NCI-H2196 treated with DMSO at 0.1 percent for 48 hours (cell line): ENCODE results near the gene STH.
A peak's percentile ranks its signal among the peaks of the same experiment; 100 is the strongest.
"Not testable (repeated sequence)": the region's sequence is repeated elsewhere in the genome, so short reads cannot be mapped to it uniquely, and the experiment has no call there.

Experiments
- DNase-seq: peaks from one replicate; lab custom pipeline; 2025; ENCODE audit not compliant: unreplicated experiment; lab: John Stamatoyannopoulos, UW

Gene STH

GRCh38 chr17:46002973-46003316, 3.9 kb downstream of the STH start:
- DNase-seq, result no peak

DNA sequence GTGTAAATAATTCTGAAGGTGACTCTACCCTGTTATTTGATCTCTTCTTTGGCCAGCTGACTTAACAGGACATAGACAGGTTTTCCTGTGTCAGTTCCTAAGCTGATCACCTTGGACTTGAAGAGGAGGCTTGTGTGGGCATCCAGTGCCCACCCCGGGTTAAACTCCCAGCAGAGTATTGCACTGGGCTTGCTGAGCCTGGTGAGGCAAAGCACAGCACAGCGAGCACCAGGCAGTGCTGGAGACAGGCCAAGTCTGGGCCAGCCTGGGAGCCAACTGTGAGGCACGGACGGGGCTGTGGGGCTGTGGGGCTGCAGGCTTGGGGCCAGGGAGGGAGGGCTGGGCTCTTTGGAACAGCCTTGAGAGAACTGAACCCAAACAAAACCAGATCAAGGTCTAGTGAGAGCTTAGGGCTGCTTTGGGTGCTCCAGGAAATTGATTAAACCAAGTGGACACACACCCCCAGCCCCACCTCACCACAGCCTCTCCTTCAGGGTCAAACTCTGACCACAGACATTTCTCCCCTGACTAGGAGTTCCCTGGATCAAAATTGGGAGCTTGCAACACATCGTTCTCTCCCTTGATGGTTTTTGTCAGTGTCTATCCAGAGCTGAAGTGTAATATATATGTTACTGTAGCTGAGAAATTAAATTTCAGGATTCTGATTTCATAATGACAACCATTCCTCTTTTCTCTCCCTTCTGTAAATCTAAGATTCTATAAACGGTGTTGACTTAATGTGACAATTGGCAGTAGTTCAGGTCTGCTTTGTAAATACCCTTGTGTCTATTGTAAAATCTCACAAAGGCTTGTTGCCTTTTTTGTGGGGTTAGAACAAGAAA, 5.1 kb downstream of the STH start:
- peak; percentile 57 for DNase-seq

DNA sequence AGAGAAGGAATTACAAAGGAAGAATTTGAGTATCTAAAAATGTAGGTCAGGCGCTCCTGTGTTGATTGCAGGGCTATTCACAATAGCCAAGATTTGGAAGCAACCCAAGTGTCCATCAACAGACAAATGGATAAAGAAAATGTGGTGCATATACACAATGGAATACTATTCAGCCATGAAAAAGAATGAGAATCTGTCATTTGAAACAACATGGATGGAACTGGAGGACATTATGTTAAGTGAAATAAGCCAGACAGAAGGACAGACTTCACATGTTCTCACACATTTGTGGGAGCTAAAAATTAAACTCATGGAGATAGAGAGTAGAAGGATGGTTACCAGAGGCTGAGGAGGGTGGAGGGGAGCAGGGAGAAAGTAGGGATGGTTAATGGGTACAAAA, 7.0 kb downstream of the STH start:
- not testable (repeated sequence) for DNase-seq

- no peak for DNase-seq
Observed at GRCh38 chr17:46007461-46007965, 8.5 kb downstream of the STH start.

GRCh38 chr17:46008591-46008990, 9.5 kb downstream of the STH start:
- no peak for DNase-seq

- DNase-seq, result no peak
Observed at GRCh38 chr17:46009681-46010596, 10.9 kb downstream of the STH start.

DNA sequence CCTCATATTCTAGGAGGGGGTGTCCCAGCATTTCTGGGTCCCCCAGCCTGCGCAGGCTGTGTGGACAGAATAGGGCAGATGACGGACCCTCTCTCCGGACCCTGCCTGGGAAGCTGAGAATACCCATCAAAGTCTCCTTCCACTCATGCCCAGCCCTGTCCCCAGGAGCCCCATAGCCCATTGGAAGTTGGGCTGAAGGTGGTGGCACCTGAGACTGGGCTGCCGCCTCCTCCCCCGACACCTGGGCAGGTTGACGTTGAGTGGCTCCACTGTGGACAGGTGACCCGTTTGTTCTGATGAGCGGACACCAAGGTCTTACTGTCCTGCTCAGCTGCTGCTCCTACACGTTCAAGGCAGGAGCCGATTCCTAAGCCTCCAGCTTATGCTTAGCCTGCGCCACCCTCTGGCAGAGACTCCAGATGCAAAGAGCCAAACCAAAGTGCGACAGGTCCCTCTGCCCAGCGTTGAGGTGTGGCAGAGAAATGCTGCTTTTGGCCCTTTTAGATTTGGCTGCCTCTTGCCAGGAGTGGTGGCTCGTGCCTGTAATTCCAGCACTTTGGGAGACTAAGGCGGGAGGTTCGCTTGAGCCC, 11.6 kb downstream of the STH start:
- DNase-seq, result no peak

GRCh38 chr17:46011711-46012505, 12.9 kb downstream of the STH start:
- DNase-seq, result no peak

GRCh38 chr17:46012506-46013079, 13.5 kb downstream of the STH start:
- no peak for DNase-seq

GRCh38 chr17:46013127-46013501, 14.1 kb downstream of the STH start:
- DNase-seq, result no peak

DNA sequence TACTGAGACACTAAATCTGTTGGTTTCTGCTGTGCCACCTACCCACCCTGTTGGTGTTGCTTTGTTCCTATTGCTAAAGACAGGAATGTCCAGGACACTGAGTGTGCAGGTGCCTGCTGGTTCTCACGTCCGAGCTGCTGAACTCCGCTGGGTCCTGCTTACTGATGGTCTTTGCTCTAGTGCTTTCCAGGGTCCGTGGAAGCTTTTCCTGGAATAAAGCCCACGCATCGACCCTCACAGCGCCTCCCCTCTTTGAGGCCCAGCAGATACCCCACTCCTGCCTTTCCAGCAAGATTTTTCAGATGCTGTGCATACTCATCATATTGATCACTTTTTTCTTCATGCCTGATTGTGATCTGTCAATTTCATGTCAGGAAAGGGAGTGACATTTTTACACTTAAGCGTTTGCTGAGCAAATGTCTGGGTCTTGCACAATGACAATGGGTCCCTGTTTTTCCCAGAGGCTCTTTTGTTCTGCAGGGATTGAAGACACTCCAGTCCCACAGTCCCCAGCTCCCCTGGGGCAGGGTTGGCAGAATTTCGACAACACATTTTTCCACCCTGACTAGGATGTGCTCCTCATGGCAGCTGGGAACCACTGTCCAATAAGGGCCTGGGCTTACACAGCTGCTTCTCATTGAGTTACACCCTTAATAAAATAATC, 14.6 kb downstream of the STH start:
- DNase-seq, result no peak

DNA sequence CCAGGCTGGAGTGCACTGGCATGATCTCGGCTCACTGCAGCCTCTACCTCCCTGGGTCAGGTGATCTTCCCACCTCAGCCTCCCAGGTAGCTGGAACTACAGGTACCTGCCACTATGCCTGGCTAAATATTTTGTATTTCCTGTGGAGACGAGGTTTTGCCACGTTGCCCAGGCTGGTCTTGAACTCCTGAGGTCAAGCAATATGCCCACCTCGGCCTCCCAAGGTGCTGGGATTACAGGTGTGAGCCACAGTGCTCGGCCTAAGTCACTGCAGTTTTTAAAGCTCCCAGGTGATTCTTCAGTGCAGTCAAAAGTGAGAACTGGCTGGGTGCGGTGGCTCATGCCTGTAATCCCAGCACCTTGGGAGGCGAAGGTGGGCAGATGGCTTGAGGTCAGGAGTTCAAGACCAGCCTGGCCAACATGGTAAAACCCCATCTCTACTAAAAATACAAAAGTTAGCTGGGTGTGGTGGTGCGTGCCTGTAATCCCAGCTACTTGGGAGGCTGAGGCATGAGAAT, 20.4 kb downstream of the STH start:
- not testable (repeated sequence) for DNase-seq

DNA sequence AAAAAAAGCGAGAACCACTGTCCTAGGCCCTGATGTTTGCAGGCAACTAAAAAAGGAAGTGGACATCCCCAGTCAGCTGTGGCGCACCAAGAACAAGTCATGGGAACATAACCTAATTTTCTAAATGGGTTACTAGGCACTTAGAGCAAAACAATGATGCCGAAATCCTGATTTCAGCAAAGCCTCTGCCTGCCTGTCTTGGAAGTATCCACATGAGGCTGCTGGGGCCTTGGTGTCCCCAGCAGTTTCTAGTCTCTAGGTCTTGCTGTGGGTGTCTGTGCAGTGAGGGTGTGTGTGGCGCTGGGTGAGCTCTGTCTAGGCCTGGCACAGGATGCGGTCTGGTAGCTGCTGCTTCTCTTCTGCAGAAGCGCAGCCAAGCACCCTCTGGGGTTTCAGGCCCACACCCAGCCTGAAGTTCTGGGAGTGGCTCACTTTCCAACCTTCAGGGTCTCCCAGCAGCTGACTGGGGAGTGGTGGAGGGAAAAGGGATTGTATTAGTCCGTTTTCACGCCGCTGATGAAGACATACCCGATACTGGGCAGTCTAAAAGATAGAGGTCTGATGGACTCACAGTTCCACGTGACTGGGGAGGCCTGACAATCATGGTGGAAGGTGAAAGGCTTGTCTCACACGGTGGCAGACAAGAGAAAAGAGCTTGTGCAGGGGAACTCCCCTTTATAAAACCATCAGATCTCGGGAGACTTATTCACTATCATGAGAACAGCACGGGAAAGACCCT, 21.1 kb downstream of the STH start:
- no peak for DNase-seq

- no peak for DNase-seq
Observed at GRCh38 chr17:46020998-46021397, 21.9 kb downstream of the STH start.

DNA sequence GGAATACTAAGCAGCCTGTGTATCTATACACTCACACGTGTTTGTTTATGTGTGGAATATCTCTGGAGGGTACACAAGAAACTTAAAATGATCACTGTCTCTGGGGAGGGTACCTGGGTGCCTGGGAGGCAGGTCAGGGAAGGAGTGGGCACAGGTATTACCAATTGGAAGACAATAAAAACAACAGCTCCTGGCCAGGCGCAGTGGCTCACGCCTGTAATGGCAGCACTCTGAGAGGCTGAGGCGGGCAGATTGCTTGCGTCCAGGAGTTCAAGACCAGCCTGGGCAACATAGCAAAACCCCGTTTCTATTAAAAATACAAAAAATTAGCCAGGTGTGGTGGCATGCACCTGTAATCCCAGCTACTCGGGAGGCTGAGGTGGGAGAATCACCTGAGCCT, 24.3 kb downstream of the STH start:
- not testable (repeated sequence) for DNase-seq

- DNase-seq, result no peak
Observed at GRCh38 chr17:46023783-46024388, 24.8 kb downstream of the STH start.

- no peak for DNase-seq
Observed at GRCh38 chr17:46024590-46024989, 25.5 kb downstream of the STH start.

- DNase-seq, result no peak
Observed at GRCh38 chr17:46025060-46025459, 26.0 kb downstream of the STH start.
